H1 (cell line): ENCODE results near the gene ZNF532. TPM values are rescaled to one million over a fixed set of nuclear protein-coding genes. Genes with fewer than 3 reads are reported as not detected.

Experiments used
- CTCF ChIA-PET: fragments of 300-600 bp; sonication (Branson Sonifier 250); formaldehyde crosslinking; loops from one replicate; lab custom pipeline; 2021; ENCODE audit not compliant: partially characterized antibody; lab: Charles Lee
- POLR2A ChIA-PET: fragments of 300-600 bp; sonication (Branson Sonifier 250); formaldehyde crosslinking; loops from one replicate; lab custom pipeline; 2021; ENCODE audit warnings: inconsistent platforms; ENCODE audit not compliant: partially characterized antibody; lab: Charles Lee
- DNase-seq, 2 experiments: peaks; one replicate each; pipeline versions ENCODE4 v3.0.0 to v3.0.0-alpha.2; 2010 to 2022; ENCODE audit warnings: low spot score in 2 of 2, low read depth in 1 of 2, mixed read lengths in 1 of 2
- FAIRE-seq: peaks from 2 replicates; lab custom pipeline; 2011; peaks lifted over from hg19 to GRCh38; lab: Jason Lieb, UNC
- H2AFZ ChIP-seq: 2 replicates; pipeline ENCODE4 v1.8.1; 2012; ENCODE audit warnings: low read length, inconsistent platforms
- H2AK5ac ChIP-seq: 2 replicates; pipeline ENCODE4 v1.6.1; 2013; ENCODE audit warnings: low read depth, low read length
- H2BK120ac ChIP-seq: replicated peaks from 2 replicates; pipeline ENCODE3; 2013; ENCODE audit warnings: low read depth, low read length, inconsistent platforms
- H2BK12ac ChIP-seq: 2 replicates; pipeline ENCODE4 v1.6.1; 2013; ENCODE audit warnings: low read depth, low read length
- H2BK15ac ChIP-seq: 2 replicates; pipeline ENCODE4 v1.6.1; 2013; ENCODE audit warnings: low read length
- H2BK20ac ChIP-seq: 2 replicates; pipeline ENCODE4 v1.6.1; 2013; ENCODE audit warnings: low read length
- H2BK5ac ChIP-seq: 2 replicates; pipeline ENCODE4 v1.6.1; 2013; ENCODE audit warnings: low read depth, low read length
- H3K14ac ChIP-seq: 2 replicates; pipeline ENCODE4 v1.6.1; 2013; ENCODE audit warnings: inconsistent platforms; ENCODE audit not compliant: insufficient read length
- H3K18ac ChIP-seq: 2 replicates; pipeline ENCODE4 v1.6.1; 2013; ENCODE audit warnings: low read length; ENCODE audit errors: extremely low read depth
- H3K23ac ChIP-seq: 2 replicates; pipeline ENCODE4 v1.6.1; 2013; ENCODE audit warnings: inconsistent platforms; ENCODE audit not compliant: insufficient read length
- H3K23me2 ChIP-seq: 2 replicates; pipeline ENCODE4 v1.6.1; 2013; ENCODE audit warnings: low read depth, low read length
- H3K27ac ChIP-seq: 2 replicates; pipeline ENCODE4 v1.6.1; 2011; ENCODE audit warnings: low read depth, low read length, inconsistent platforms
- H3K27me3 ChIP-seq, 4 experiments: replicated peaks in 1 of 4; 1 replicate in 1 of 4; 2 replicates in 3 of 4; pipeline versions ENCODE4 v1.6.1 to v1.8.1; 2011 to 2013; ENCODE audit warnings: low read length in 3 of 4, mild to moderate bottlenecking in 3 of 4, inconsistent platforms in 2 of 4, mixed read lengths in 2 of 4, moderate library complexity in 1 of 4; ENCODE audit not compliant: control insufficient read depth in 3 of 4, insufficient read depth in 3 of 4; ENCODE audit errors: extremely low read depth in 1 of 4
- H3K36me3 ChIP-seq, 4 experiments: 2 replicates each; pipeline versions ENCODE4 v1.6.1 to v1.8.1; 2011 to 2013; ENCODE audit warnings: mild to moderate bottlenecking in 4 of 4, low read length in 3 of 4, moderate library complexity in 2 of 4, control low read depth in 1 of 4, inconsistent platforms in 1 of 4; ENCODE audit not compliant: insufficient read depth in 4 of 4, control insufficient read depth in 2 of 4
- H3K4ac ChIP-seq: replicated peaks from 2 replicates; pipeline ENCODE3; 2013; ENCODE audit warnings: low read length, low read depth, mixed read lengths, inconsistent platforms; ENCODE audit not compliant: insufficient read length
- H3K4me1 ChIP-seq, 4 experiments: replicated peaks in 1 of 4; 1 replicate in 1 of 4; 2 replicates in 3 of 4; pipeline versions ENCODE4 v1.6.1 to v1.8.1; 2011 to 2013; ENCODE audit warnings: low read length in 3 of 4, inconsistent platforms in 2 of 4, mixed read lengths in 1 of 4; ENCODE audit not compliant: insufficient read depth in 4 of 4, control insufficient read depth in 3 of 4
- H3K4me2 ChIP-seq, 2 experiments: 2 replicates each; pipeline versions ENCODE4 v1.6.1 to v1.8.1; 2011 to 2013; ENCODE audit warnings: low read depth in 2 of 2, low read length in 2 of 2, control low read depth in 1 of 2, inconsistent platforms in 1 of 2, mild to moderate bottlenecking in 1 of 2; ENCODE audit not compliant: insufficient read depth in 1 of 2
- H3K4me3 ChIP-seq, 4 experiments: fragments of 200-600, 300-600 bp in 1 of 4; sonication (generic), shearing (Covaris generic), sonication (Bioruptor Twin) in 1 of 4; 2 replicates each; pipeline versions ENCODE4 v1.5.1 to v1.8.1; 2011 to 2016; ENCODE audit warnings: low read length in 4 of 4, low read depth in 3 of 4, control low read depth in 2 of 4, inconsistent platforms in 2 of 4, mild to moderate bottlenecking in 2 of 4, mixed read lengths in 1 of 4, moderate library complexity in 1 of 4; ENCODE audit not compliant: insufficient read depth in 2 of 4; ENCODE audit errors: extremely low read depth in 1 of 4
- H3K56ac ChIP-seq: replicated peaks from 2 replicates; pipeline ENCODE3; 2013; ENCODE audit warnings: low read depth, mild to moderate bottlenecking, mixed read lengths, low read length, inconsistent platforms; ENCODE audit not compliant: insufficient read length
- H3K79me1 ChIP-seq: 2 replicates; pipeline ENCODE4 v1.6.1; 2013; ENCODE audit warnings: low read depth, low read length, control low read depth
- H3K79me2 ChIP-seq, 2 experiments: 2 replicates each; pipeline versions ENCODE4 v1.6.1 to v1.8.1; 2012 to 2013; ENCODE audit warnings: low read length in 2 of 2, mild to moderate bottlenecking in 2 of 2, inconsistent platforms in 1 of 2; ENCODE audit not compliant: insufficient read depth in 2 of 2, control insufficient read depth in 1 of 2
- H3K9ac ChIP-seq, 4 experiments: replicated peaks in 1 of 4; 1 replicate in 1 of 4; 2 replicates in 3 of 4; pipeline versions ENCODE4 v1.6.1 to v1.8.1; 2011 to 2013; ENCODE audit warnings: low read depth in 3 of 4, low read length in 3 of 4, control low read depth in 2 of 4, mild to moderate bottlenecking in 2 of 4, moderate library complexity in 2 of 4, inconsistent platforms in 1 of 4; ENCODE audit errors: extremely low read depth in 1 of 4
- H3K9me3 ChIP-seq, 2 experiments: 2 replicates each; pipeline versions ENCODE4 v1.6.1 to v1.8.1; 2012 to 2013; ENCODE audit warnings: mild to moderate bottlenecking in 2 of 2, moderate library complexity in 2 of 2, control low read depth in 1 of 2, inconsistent platforms in 1 of 2, low read depth in 1 of 2, low read length in 1 of 2, mixed read lengths in 1 of 2; ENCODE audit not compliant: insufficient read depth in 2 of 2
- H4K20me1 ChIP-seq, 2 experiments: replicated peaks in 1 of 2; 2 replicates each; pipeline versions ENCODE3 to v1.8.1; 2011 to 2013; ENCODE audit warnings: inconsistent platforms in 2 of 2, low read length in 2 of 2, mild to moderate bottlenecking in 1 of 2; ENCODE audit not compliant: insufficient read depth in 2 of 2, control insufficient read depth in 1 of 2
- H4K5ac ChIP-seq: 2 replicates; pipeline ENCODE4 v1.6.1; 2013; ENCODE audit warnings: low read length, low read depth, mixed read lengths, inconsistent platforms; ENCODE audit not compliant: insufficient read length
- H4K8ac ChIP-seq: 2 replicates; pipeline ENCODE4 v1.8.0; 2013; ENCODE audit warnings: mild to moderate bottlenecking, moderate library complexity, low read length, inconsistent platforms; ENCODE audit not compliant: insufficient read depth; ENCODE audit errors: extremely low read depth
- H4K91ac ChIP-seq: replicated peaks from 2 replicates; pipeline ENCODE3; 2013; ENCODE audit warnings: low read length, mixed read lengths, inconsistent platforms; ENCODE audit not compliant: insufficient read length
- ASH2L ChIP-seq: fragments of 200-600, 300-600 bp; sonication (generic); IDR thresholded peaks from one replicate; pipeline ENCODE4 v1.7.1; 2017; ENCODE audit warnings: low read length
- CHD1 ChIP-seq: IDR thresholded peaks from 2 replicates; pipeline ENCODE4 v1.6.1; 2012; ENCODE audit warnings: low read depth, low read length, improper control_type of control experiment
- CHD2 ChIP-seq: IDR thresholded peaks from 2 replicates; pipeline ENCODE4 v1.6.1; 2012; ENCODE audit warnings: low read length, improper control_type of control experiment
- EP300 ChIP-seq, 2 experiments: IDR thresholded peaks; 1 replicate in 1 of 2; 2 replicates in 1 of 2; pipeline ENCODE4 v1.6.1; 2011 to 2012; ENCODE audit warnings: low read depth in 2 of 2, low read length in 2 of 2, mild to moderate bottlenecking in 2 of 2, borderline replicate concordance in 1 of 2, inconsistent platforms in 1 of 2, moderate library complexity in 1 of 2
- EZH2 ChIP-seq: fragments of 200-600 bp; sonication (generic); IDR thresholded peaks from 2 replicates; pipeline ENCODE4 v1.7.1; 2012; ENCODE audit warnings: low read depth, mild to moderate bottlenecking, moderate library complexity, low read length, inconsistent platforms; ENCODE audit not compliant: severe bottlenecking
- MAFK ChIP-seq: IDR thresholded peaks from 2 replicates; pipeline ENCODE4 v1.6.1; 2012; ENCODE audit warnings: low read depth, mild to moderate bottlenecking, improper control_type of control experiment, low read length
- NRF1 ChIP-seq: IDR thresholded peaks from 2 replicates; pipeline ENCODE4 v1.6.1; 2011; ENCODE audit warnings: mild to moderate bottlenecking, low read depth, low read length, improper control_type of control experiment
- SAP30 ChIP-seq: fragments of 300-600 bp; sonication (generic); IDR thresholded peaks from 2 replicates; pipeline ENCODE4 v1.7.1; 2012; ENCODE audit warnings: low read length, moderate library complexity, mild to moderate bottlenecking, inconsistent platforms; ENCODE audit not compliant: insufficient read depth, insufficient replicate concordance
- SP2 ChIP-seq: IDR thresholded peaks from 2 replicates; pipeline ENCODE4 v1.6.1; 2012; ENCODE audit warnings: mild to moderate bottlenecking, low read length, inconsistent platforms
- SRF ChIP-seq: IDR thresholded peaks from 2 replicates; pipeline ENCODE4 v1.6.1; 2011; ENCODE audit warnings: mild to moderate bottlenecking, low read depth, low read length, moderate library complexity
- TCF12 ChIP-seq: IDR thresholded peaks from 2 replicates; pipeline ENCODE4 v1.6.1; 2011; ENCODE audit warnings: low read depth, mild to moderate bottlenecking, low read length
- USF2 ChIP-seq: IDR thresholded peaks from 2 replicates; pipeline ENCODE4 v1.6.1; 2011; ENCODE audit warnings: low read length, improper control_type of control experiment
- WGBS, 2 experiments: shearing (Covaris generic) in 1 of 2; methylation state at CpG; one replicate each; pipeline versions ENCODE4 v1.1.6 to v1.1.7; 2013 to 2015; ENCODE audit warnings: low lambda C conversion rate in 2 of 2, mixed read lengths in 2 of 2, inconsistent platforms in 1 of 2, low coverage in 1 of 2, missing lambda C conversion rate in 1 of 2; ENCODE audit not compliant: insufficient replicate concordance in 2 of 2, insufficient coverage in 1 of 2, insufficient read length in 1 of 2; ENCODE audit errors: extremely low coverage in 1 of 2, missing lambda C conversion rate in 1 of 2; 5-methylcytosine and 5-hydroxymethylcytosine counted together
- polyA plus RNA-seq, 7 experiments: library from polyadenylated mRNA; depleted of rRNA in 3 of 7; stranded (reverse) in 5 of 7; unstranded in 2 of 7; fragments of >200 nt in 5 of 7; fragments of 200-250 nt in 2 of 7; gene quantifications; 1 replicate in 5 of 7; 2 replicates in 1 of 7; 4 replicates in 1 of 7; pipeline versions ENCODE4 v1.2.1 to v1.2.3, GENCODE V29; 2011 to 2013; ENCODE audit warnings: missing spikeins in 2 of 7, mixed read lengths in 2 of 7
- total RNA-seq: library from RNA; stranded (reverse); fragmentation: NEBNext Ultra II Directional; extraction: Animal tissue kit (Norgen Biotek cat#: 25700); gene quantifications from 2 replicates; pipeline ENCODE4 v1.2.1, GENCODE V29; 2021

Gene ZNF532
- total and polyA plus RNA-seq, 2 of the 8 experiments (the other 6 are each of a cell fraction or from before 2014, with no cell fraction given), result 143 to 240 TPM

DNA sequence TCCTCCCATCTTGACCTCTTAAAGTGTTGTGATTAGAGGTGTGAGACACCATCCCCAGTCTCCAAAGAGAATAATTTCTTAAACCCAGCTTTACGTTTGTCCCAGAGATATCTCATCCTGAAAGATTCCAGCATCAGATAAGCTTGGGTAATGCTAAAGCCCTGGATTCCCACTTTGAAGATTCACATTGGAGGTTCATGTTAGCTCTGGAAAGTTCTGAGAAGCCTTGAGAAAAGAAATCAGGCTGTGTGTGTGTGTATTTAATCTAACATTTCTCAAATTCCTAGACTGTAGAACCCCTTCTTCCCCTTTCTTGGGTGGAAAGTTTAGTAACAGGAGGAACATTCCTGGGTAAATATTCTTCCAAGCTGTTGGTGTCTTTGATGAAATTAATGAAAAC is 18.0 kb downstream of the ZNF532 start:
- no peak overlapping the region for H3K56ac ChIP-seq
- no peak overlapping the region for H2AFZ ChIP-seq
- no peaks in the 10 kb centered on the region for H3K27me3 ChIP-seq
- DNase-seq (no peak), FAIRE-seq (no peak)
- peaks cover 46 to 100% of the 10 kb centered on the region in 2 experiments for H3K79me2 ChIP-seq
- no peak overlapping the region for H3K18ac ChIP-seq
- H3K9me3 ChIP-seq, result no peaks in the 10 kb centered on the region
- no peak overlapping the region for H3K4me3 ChIP-seq
- WGBS, 2 experiments, result 94% methylated on average over 1 of the region's 1 CpG; no CpG with 5 or more reads in 1 of the 2 experiments
- H3K4me2 ChIP-seq, result no peak overlapping the region
- H4K8ac ChIP-seq, result no peak overlapping the region
- no peak overlapping the region for H2BK120ac ChIP-seq
- peaks cover 18% of the 10 kb centered on the region for H3K79me1 ChIP-seq
- H4K20me1 ChIP-seq, result peaks cover 17 to 30% of the 10 kb centered on the region in 2 experiments
- no peak overlapping the region for H3K14ac ChIP-seq
- H4K91ac ChIP-seq, result no peak overlapping the region
- H3K23ac ChIP-seq, result no peak overlapping the region
- no peak overlapping the region for H4K5ac ChIP-seq
- peaks cover 0 to 8% (median 1%) of the 10 kb centered on the region in 4 experiments; a peak in 2 of 7 replicates for H3K4me1 ChIP-seq
- no peak overlapping the region; a peak in 1 of 7 replicates for H3K9ac ChIP-seq
- H2BK15ac ChIP-seq, result no peak overlapping the region
- H3K23me2 ChIP-seq, result no peaks in the 10 kb centered on the region
- CTCF ChIA-PET, result interaction anchor here (1.6 to 6.9 kb wide), 2 partner anchors 79 to 98 kb away, joined by 4 to 52 read pairs; no protein-coding TSS in a partner anchor
- H3K27ac ChIP-seq, result no peak overlapping the region
- no peak overlapping the region for H2AK5ac ChIP-seq
- peaks cover 12 to 86% (median 47%) of the 10 kb centered on the region in 4 experiments for H3K36me3 ChIP-seq
- no peak overlapping the region for H3K4ac ChIP-seq
- POLR2A ChIA-PET, result interaction anchor here (0.7 to 29.3 kb wide), 5 partner anchors 2 to 32 kb away, joined by 3 to 622 read pairs (median 75); partner anchors contain the start of gene ZNF532
- no peak overlapping the region for H2BK20ac ChIP-seq
- no peak overlapping the region for H2BK12ac ChIP-seq
- H2BK5ac ChIP-seq, result no peak overlapping the region
- TF ChIP-seq MAFK, result no peak
- no peak for TF ChIP-seq SP2
- TF ChIP-seq CHD2, result no peak
- TF ChIP-seq CHD1, result no peak
- no peak for TF ChIP-seq USF2
- TF ChIP-seq EZH2, result no peak
- no peak for TF ChIP-seq ASH2L
- no peak for TF ChIP-seq EP300 (IDR thresholded peaks at IDR 0.05; ENCODE audit: borderline replicate concordance in 1 of 2, low read depth in 2 of 2, low read length in 2 of 2)
- no peak for TF ChIP-seq TCF12
- no peak for TF ChIP-seq SAP30
- TF ChIP-seq SRF, result no peak
- TF ChIP-seq NRF1, result no peak
